Measurements from ENCODE around the gene GINS2. TPM values are rescaled to one million over a fixed set of nuclear protein-coding genes. Genes with fewer than 3 reads are reported as not detected.
A peak's percentile ranks its signal among the peaks of the same experiment; 100 is the strongest.

GINS2 gene
- total and polyA plus RNA-seq, 8 donors = 0.87 to 3.6 (median 2.0) TPM; not detected in 1

- peaks cover 60 to 81% (median 71%) of the 10 kb centered on the region in 4 donors for H3K4me1 ChIP-seq
- WGBS, 5 donors = 81 to 90% (median 83%) methylated on average over 21 of the region's 21 CpGs
Measured at GRCh38 chr16:85644093-85644712, 44.6 kb downstream of the GINS2 start.

GRCh38 chr16:85643631-85644030 is 45.1 kb downstream of the GINS2 start:
- peak in 1 of 2 donors; percentile 36 for DNase-seq
- Histone ChIP-seq H3K9me3 (no peaks in the 10 kb centered on the region), H3K27ac (peak overlapping the region in 2 of 5 donors; percentile 7 to 40), H3K4me1 (peaks cover 66 to 87% (median 74%) of the 10 kb centered on the region in 4 donors), H3K36me3 (peaks cover 0 to 23% (median 19%) of the 10 kb centered on the region in 4 donors), H3K27me3 (no peaks in the 10 kb centered on the region), H3K4me3 (no peak overlapping the region)
- TF ChIP-seq POLR2AphosphoS5 (IDR thresholded peaks at IDR 0.05) (no peak), CTCF (IDR thresholded peaks at IDR 0.05) (no peak), POLR2A (IDR thresholded peaks at IDR 0.05) (no peak), EP300 (IDR thresholded peaks at IDR 0.05) (no peak)
- intact Hi-C loops (cut with DNase I; ENCODE audit: low total_unique reads) = no loop called here
- WGBS, 5 donors = 42 to 57% (median 43%) methylated on average over 5 to 8 of the region's 8 CpGs

More at GRCh38 chr16:85644093-85644712, 44.6 kb downstream of the GINS2 start:
- DNase-seq = no peak
- intact Hi-C loops (cut with DNase I; ENCODE audit: low total_unique reads) = no loop called here
- no peak overlapping the region for H3K4me3 ChIP-seq
- peaks cover 3 to 29% (median 25%) of the 10 kb centered on the region in 4 donors for H3K36me3 ChIP-seq
- no peak for TF ChIP-seq POLR2AphosphoS5 (IDR thresholded peaks at IDR 0.05)
- no peak for TF ChIP-seq POLR2A (IDR thresholded peaks at IDR 0.05)
- no peak for TF ChIP-seq CTCF (IDR thresholded peaks at IDR 0.05)
- no peak for TF ChIP-seq EP300 (IDR thresholded peaks at IDR 0.05)
- peak overlapping the region in 1 of 5 donors; percentile 7 for H3K27ac ChIP-seq
- H3K27me3 ChIP-seq = no peaks in the 10 kb centered on the region
- H3K9me3 ChIP-seq = no peaks in the 10 kb centered on the region

GRCh38 chr16:85642762-85643358 is 45.9 kb downstream of the GINS2 start:
- TF ChIP-seq POLR2AphosphoS5 (IDR thresholded peaks at IDR 0.05) (no peak), EP300 (IDR thresholded peaks at IDR 0.05) (no peak), POLR2A (IDR thresholded peaks at IDR 0.05) (no peak), CTCF (IDR thresholded peaks at IDR 0.05) (no peak)
- intact Hi-C loops (cut with DNase I; ENCODE audit: low total_unique reads) = no loop called here
- peak in 1 of 2 donors; percentile 61 for DNase-seq
- H3K4me1 ChIP-seq = peaks cover 72 to 92% (median 79%) of the 10 kb centered on the region in 4 donors
- H3K9me3 ChIP-seq = no peaks in the 10 kb centered on the region
- WGBS, 5 donors = 70 to 84% (median 79%) methylated on average over 26 to 32 of the region's 32 CpGs
- no peak overlapping the region for H3K4me3 ChIP-seq
- H3K36me3 ChIP-seq = peaks cover 0 to 15% (median 12%) of the 10 kb centered on the region in 4 donors
- H3K27me3 ChIP-seq = no peaks in the 10 kb centered on the region
- H3K27ac ChIP-seq = no peak overlapping the region

- H3K4me3 ChIP-seq = no peak overlapping the region
- no peaks in the 10 kb centered on the region for H3K9me3 ChIP-seq
- 25 to 49% (median 35%) methylated on average over 8 to 12 of the region's 12 CpGs for WGBS, 5 donors
- peaks cover 83 to 97% (median 89%) of the 10 kb centered on the region in 4 donors for H3K4me1 ChIP-seq
- H3K27ac ChIP-seq = peak overlapping the region; percentile 28 to 65 (median 43)
- TF ChIP-seq EP300 (IDR thresholded peaks at IDR 0.05) (no peak), POLR2AphosphoS5 (IDR thresholded peaks at IDR 0.05) (peak in 1 of 3 donors; percentile 51)
- peaks cover 0 to 17% (median 11%) of the 10 kb centered on the region in 4 donors for H3K36me3 ChIP-seq
- no peaks in the 10 kb centered on the region for H3K27me3 ChIP-seq
- intact Hi-C loops (cut with DNase I; ENCODE audit: low total_unique reads) = no loop called here
- DNase-seq = peak; percentile 67 to 81
Measured at GRCh38 chr16:85641776-85642176, 47.0 kb downstream of the GINS2 start.

All from stomach (tissue), 9 donors.